Measurements from ENCODE around the gene RAB5IF.
"Not testable (repeated sequence)": the region's sequence is repeated elsewhere in the genome, so short reads cannot be mapped to it uniquely, and the experiment has no call there.

RAB5IF gene

GRCh38 chr20:36629719-36630681 is 24.4 kb downstream of the RAB5IF start:
- DNase-seq (ENCODE audit: low read depth in 2 of 2): no peak

- no peak for DNase-seq (ENCODE audit: low read depth in 2 of 2)
Observed at GRCh38 chr20:36631646-36632045, 26.1 kb downstream of the RAB5IF start.

GRCh38 chr20:36632147-36632486 is 26.5 kb downstream of the RAB5IF start:
- no peak for DNase-seq (ENCODE audit: low read depth in 2 of 2)

GRCh38 chr20:36632487-36633284 is 27.1 kb downstream of the RAB5IF start:
- no peak for DNase-seq (ENCODE audit: low read depth in 2 of 2)

- no peak for DNase-seq (ENCODE audit: low read depth in 2 of 2)
Observed at GRCh38 chr20:36633285-36633772, 27.8 kb downstream of the RAB5IF start.

GRCh38 chr20:36634342-36634741 is 28.8 kb downstream of the RAB5IF start:
- DNase-seq (ENCODE audit: low read depth in 2 of 2): no peak

GRCh38 chr20:36638876-36639400 is 33.4 kb downstream of the RAB5IF start:
- not testable (repeated sequence) for DNase-seq (ENCODE audit: low read depth in 2 of 2)

- DNase-seq (ENCODE audit: low read depth in 2 of 2): no peak
Observed at GRCh38 chr20:36641506-36641843, 35.9 kb downstream of the RAB5IF start.

- no peak for DNase-seq (ENCODE audit: low read depth in 2 of 2)
Observed at GRCh38 chr20:36642136-36642535, 36.6 kb downstream of the RAB5IF start.

- DNase-seq (ENCODE audit: low read depth in 2 of 2): no peak
Observed at GRCh38 chr20:36644032-36644705, 38.6 kb downstream of the RAB5IF start.

- DNase-seq (ENCODE audit: low read depth in 2 of 2): no peak
Observed at GRCh38 chr20:36644706-36645095, 39.1 kb downstream of the RAB5IF start.

GRCh38 chr20:36645353-36645752 is 39.8 kb downstream of the RAB5IF start:
- DNase-seq (ENCODE audit: low read depth in 2 of 2): no peak

GRCh38 chr20:36645998-36646397 is 40.4 kb downstream of the RAB5IF start, which contains the start of gene SLA2:
TSS of gene SLA2 (minus strand) at chr20:36646196. CDS start at chr20:36641335, 4,861 bp downstream.
- DNase-seq (ENCODE audit: low read depth in 2 of 2): no peak

GRCh38 chr20:36646678-36647077 is 41.1 kb downstream of the RAB5IF start:
- DNase-seq (ENCODE audit: low read depth in 2 of 2): no peak

- DNase-seq (ENCODE audit: low read depth in 2 of 2): no peak
Observed at GRCh38 chr20:36647196-36648121, 41.9 kb downstream of the RAB5IF start.

GRCh38 chr20:36653456-36653855 is 47.9 kb downstream of the RAB5IF start:
- DNase-seq (ENCODE audit: low read depth in 2 of 2): no peak

- DNase-seq (ENCODE audit: low read depth in 2 of 2): no peak
Observed at GRCh38 chr20:36654506-36654905, 48.9 kb downstream of the RAB5IF start.

- no peak for DNase-seq (ENCODE audit: low read depth in 2 of 2)
Observed at GRCh38 chr20:36655004-36655403, 49.4 kb downstream of the RAB5IF start.

- no peak for DNase-seq (ENCODE audit: low read depth in 2 of 2)
Observed at GRCh38 chr20:36656733-36657132, 51.2 kb downstream of the RAB5IF start.

- DNase-seq (ENCODE audit: low read depth in 2 of 2): no peak
Observed at GRCh38 chr20:36658300-36658699, 52.7 kb downstream of the RAB5IF start.
